Measurements from ENCODE around the gene DCUN1D1. TPM values are rescaled to one million over a fixed set of nuclear protein-coding genes. Genes with fewer than 3 reads are reported as not detected.
A peak's percentile ranks its signal among the peaks of the same experiment; 100 is the strongest.

The DCUN1D1 gene
- total and polyA plus RNA-seq, 10 of the 15 experiments (the other 5 are each of a cell fraction or from before 2014, with no cell fraction given), result 19.8 to 47.4 (median 30.8) TPM

- no peak for TF ChIP-seq RBBP5 (conservative IDR thresholded peaks at IDR 0.05)
- TF ChIP-seq CEBPZ (IDR thresholded peaks at IDR 0.05; ENCODE audit: low read depth, low read length), result no peak
- TF ChIP-seq ATF2 (IDR thresholded peaks at IDR 0.05; ENCODE audit: low read length), result 0 out of 2 replicates have a peak, but pooled peaks have one; percentile 7
- no peak for TF ChIP-seq MAX (IDR thresholded peaks at IDR 0.05; ENCODE audit: low read depth, low read length)
- TF ChIP-seq EZH2 (IDR thresholded peaks at IDR 0.05; ENCODE audit: borderline replicate concordance, control insufficient read depth, low read depth, low read length), result no peak
- TF ChIP-seq IKZF1 (conservative IDR thresholded peaks at IDR 0.05), result peak; percentile 10; the same call in 1 of the 2 replicates
- TF ChIP-seq CTCF (IDR thresholded peaks at IDR 0.05 in 2 of 3, conservative IDR thresholded peaks at IDR 0.05 in 1 of 3; ENCODE audit: control insufficient read depth in 2 of 3, extremely low read depth in 1 of 3, insufficient read depth in 1 of 3, low read depth in 3 of 3, low read length in 3 of 3), result no peak
Measured at GRCh38 chr3:182925944-182926337, 54.4 kb downstream of the DCUN1D1 start (continued).
